H9 (cell line): Measurements from ENCODE around the gene DAPK1. TPM values are rescaled to one million over a fixed set of nuclear protein-coding genes. Genes with fewer than 3 reads are reported as not detected.
A peak's percentile ranks its signal among the peaks of the same experiment; 100 is the strongest.

Experiments
- DNase-seq: peaks from one replicate; pipeline ENCODE4 v3.0.0-alpha.2; 2017
- H2AFZ ChIP-seq: one replicate; pipeline ENCODE4 v1.6.1; 2013; ENCODE audit warnings: mild to moderate bottlenecking, low read length, control low read depth, moderate library complexity
- H2AK5ac ChIP-seq: 2 replicates; pipeline ENCODE4 v1.6.1; 2013; ENCODE audit warnings: low read length, control low read depth, mixed read lengths; ENCODE audit not compliant: insufficient read length
- H2BK120ac ChIP-seq: one replicate; pipeline ENCODE4 v1.6.1; 2013; ENCODE audit warnings: low read depth, mild to moderate bottlenecking, low read length, control low read depth, inconsistent platforms; ENCODE audit not compliant: poor library complexity, severe bottlenecking
- H2BK12ac ChIP-seq: 2 replicates; pipeline ENCODE4 v1.6.1; 2013; ENCODE audit warnings: low read length, control low read depth, mixed read lengths, low read depth; ENCODE audit not compliant: insufficient read length
- H2BK15ac ChIP-seq: 2 replicates; pipeline ENCODE4 v1.6.1; 2013; ENCODE audit warnings: low read depth, low read length, control low read depth
- H2BK20ac ChIP-seq: one replicate; pipeline ENCODE4 v1.6.1; 2013; ENCODE audit warnings: low read depth, mild to moderate bottlenecking, low read length, control low read depth, inconsistent platforms; ENCODE audit not compliant: poor library complexity, severe bottlenecking
- H2BK5ac ChIP-seq: 2 replicates; pipeline ENCODE4 v1.6.1; 2013; ENCODE audit warnings: low read length, control low read depth, mixed read lengths; ENCODE audit not compliant: insufficient read length
- H3K14ac ChIP-seq: 2 replicates; pipeline ENCODE4 v1.6.1; 2013; ENCODE audit warnings: low read length, control low read depth; ENCODE audit not compliant: insufficient read depth
- H3K18ac ChIP-seq: 2 replicates; pipeline ENCODE4 v1.6.1; 2013; ENCODE audit warnings: low read depth, mild to moderate bottlenecking, mixed read lengths, low read length, control low read depth; ENCODE audit not compliant: insufficient read length
- H3K23ac ChIP-seq: 2 replicates; pipeline ENCODE4 v1.6.1; 2013; ENCODE audit warnings: low read length, control low read depth, mixed read lengths, low read depth; ENCODE audit not compliant: insufficient read length
- H3K23me2 ChIP-seq: 2 replicates; pipeline ENCODE4 v1.6.1; 2013; ENCODE audit warnings: low read depth, mild to moderate bottlenecking, mixed read lengths, low read length, control low read depth; ENCODE audit not compliant: insufficient read length, poor library complexity, severe bottlenecking
- H3K27ac ChIP-seq: 2 replicates; pipeline ENCODE4 v1.5.1; 2013; ENCODE audit warnings: low read length, control low read depth, mixed read lengths, low read depth; ENCODE audit not compliant: insufficient read length
- H3K27me3 ChIP-seq: 2 replicates; pipeline ENCODE4 v1.6.1; 2013; ENCODE audit warnings: low read length, control low read depth, inconsistent platforms; ENCODE audit not compliant: insufficient read depth
- H3K4ac ChIP-seq: 2 replicates; pipeline ENCODE4 v1.6.1; 2013; ENCODE audit warnings: low read depth, mild to moderate bottlenecking, control low read depth, inconsistent platforms, low read length, moderate library complexity
- H3K4me1 ChIP-seq: 2 replicates; pipeline ENCODE4 v1.6.1; 2013; ENCODE audit warnings: low read length, control low read depth, inconsistent platforms; ENCODE audit not compliant: insufficient read depth
- H3K4me2 ChIP-seq: 2 replicates; pipeline ENCODE4 v1.6.1; 2013; ENCODE audit warnings: low read length, control low read depth, mixed read lengths; ENCODE audit not compliant: insufficient read length, insufficient read depth
- H3K56ac ChIP-seq: 2 replicates; pipeline ENCODE4 v1.6.1; 2013; ENCODE audit warnings: low read depth, mild to moderate bottlenecking, mixed read lengths, low read length, control low read depth; ENCODE audit not compliant: insufficient read length
- H3K79me1 ChIP-seq: 2 replicates; pipeline ENCODE4 v1.6.1; 2013; ENCODE audit warnings: low read depth, mild to moderate bottlenecking, moderate library complexity, low read length, control low read depth, inconsistent platforms; ENCODE audit not compliant: insufficient read depth, poor library complexity, severe bottlenecking
- H3K79me2 ChIP-seq: 2 replicates; pipeline ENCODE4 v1.6.1; 2013; ENCODE audit warnings: low read length, control low read depth, inconsistent platforms; ENCODE audit not compliant: insufficient read depth
- H3K9ac ChIP-seq: 2 replicates; pipeline ENCODE4 v1.6.1; 2013; ENCODE audit warnings: low read length, control low read depth, mixed read lengths; ENCODE audit not compliant: insufficient read length; ENCODE audit errors: extremely low read depth
- H3K9me3 ChIP-seq: one replicate; pipeline ENCODE4 v1.6.1; 2013; ENCODE audit warnings: low read depth, low read length, inconsistent platforms; ENCODE audit not compliant: control insufficient read depth
- H3T11ph ChIP-seq: one replicate; pipeline ENCODE4 v1.6.1; 2013; ENCODE audit warnings: mild to moderate bottlenecking, low read length, control low read depth, inconsistent platforms
- H4K20me1 ChIP-seq: one replicate; pipeline ENCODE4 v1.6.1; 2013; ENCODE audit not compliant: control insufficient read depth, insufficient read length, insufficient read depth
- H4K5ac ChIP-seq: 2 replicates; pipeline ENCODE4 v1.6.1; 2013; ENCODE audit warnings: low read depth, mild to moderate bottlenecking, mixed read lengths, low read length, control low read depth; ENCODE audit not compliant: insufficient read length
- H4K8ac ChIP-seq: replicated peaks from 2 replicates; pipeline ENCODE4 v1.6.1; 2013; ENCODE audit warnings: low read length, control low read depth, mixed read lengths, low read depth; ENCODE audit not compliant: insufficient read length
- H4K91ac ChIP-seq: 2 replicates; pipeline ENCODE4 v1.6.1; 2013; ENCODE audit warnings: low read depth, mild to moderate bottlenecking, moderate library complexity, mixed read lengths, low read length, control low read depth; ENCODE audit not compliant: insufficient read length
- H3K27ac Mint-ChIP-seq, 3 experiments: 2 replicates in 2 of 3; 3 replicates in 1 of 3; pipeline ENCODE4 v1.8.0; 2020 to 2021; ENCODE audit warnings: mixed read lengths in 3 of 3, mild to moderate bottlenecking in 1 of 3, moderate library complexity in 1 of 3
- H3K27me3 Mint-ChIP-seq: 2 replicates; pipeline ENCODE4 v1.8.0; 2021; ENCODE audit warnings: low read depth, mild to moderate bottlenecking, moderate library complexity, mixed read lengths
- H3K36me3 Mint-ChIP-seq, 3 experiments: 2 replicates in 2 of 3; 3 replicates in 1 of 3; pipeline ENCODE4 v1.8.0; 2020 to 2021; ENCODE audit warnings: low read depth in 3 of 3, mixed read lengths in 3 of 3; ENCODE audit not compliant: insufficient read depth in 1 of 3
- H3K4me1 Mint-ChIP-seq, 2 experiments: 2 replicates each; pipeline ENCODE4 v1.8.0; 2020; ENCODE audit warnings: mixed read lengths in 2 of 2
- H3K4me3 Mint-ChIP-seq, 2 experiments: 2 replicates in 1 of 2; 3 replicates in 1 of 2; pipeline ENCODE4 v1.8.0; 2020 to 2021; ENCODE audit warnings: mild to moderate bottlenecking in 2 of 2, mixed read lengths in 2 of 2, moderate library complexity in 1 of 2
- H3K9me3 Mint-ChIP-seq, 2 experiments: 2 replicates in 1 of 2; 3 replicates in 1 of 2; pipeline ENCODE4 v1.8.0; 2020; ENCODE audit warnings: mild to moderate bottlenecking in 2 of 2, mixed read lengths in 2 of 2, moderate library complexity in 1 of 2
- WGBS: extraction: QIAGEN DNeasy Blood & Tissue Kit; methylation state at CpG from one replicate; pipeline ENCODE4 v1.1.7; 2013; ENCODE audit warnings: missing lambda C conversion rate, low lambda C conversion rate, mixed read lengths; ENCODE audit not compliant: insufficient read length; ENCODE audit errors: extremely low coverage; 5-methylcytosine and 5-hydroxymethylcytosine counted together
- total RNA-seq: library from RNA; stranded (reverse); gene quantifications from 2 replicates; pipeline ENCODE4 v1.2.1, GENCODE V29; 2021
- TF ChIP-seq, protein P1 (sequence below): fragments of 200-600 bp; sonication (generic); conservative IDR thresholded peaks from 3 replicates; pipeline ENCODE4 v1.8.0; 2021; ENCODE audit warnings: antibody characterized with exemption, mild to moderate bottlenecking

Gene DAPK1
- total RNA-seq, 1 experiment from 2014 or later: 79.4 TPM

DNA sequence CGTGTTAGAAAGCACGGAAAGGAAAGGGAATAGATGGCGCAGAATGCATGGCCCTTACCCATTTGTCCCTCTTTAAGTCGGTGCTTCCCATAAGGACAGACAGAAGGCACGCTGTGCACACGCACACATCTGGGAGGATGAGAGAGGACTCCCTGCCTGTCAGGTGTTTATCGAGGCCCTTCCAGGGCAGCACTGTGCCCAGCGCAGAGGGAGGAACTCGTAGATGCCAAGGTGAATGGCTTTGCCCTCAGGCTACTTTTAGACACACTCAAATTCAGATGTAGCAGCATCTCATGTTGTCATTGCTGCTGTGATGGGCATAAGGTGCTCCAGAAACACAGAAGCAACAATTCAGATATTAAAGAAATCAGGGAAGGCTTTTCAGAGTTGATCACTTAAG is 158.1 kb downstream of the DAPK1 start:
- no peak overlapping the region for H2BK20ac ChIP-seq
- no peak overlapping the region for H2AK5ac ChIP-seq
- DNase-seq: peak; percentile 13
- no peak overlapping the region for H2BK120ac ChIP-seq
- no peaks in the 10 kb centered on the region for H3K27me3 Mint-ChIP-seq
- no peak overlapping the region for H3K56ac ChIP-seq
- no peak overlapping the region for H3K9ac ChIP-seq
- TF ChIP-seq, protein P1, sequence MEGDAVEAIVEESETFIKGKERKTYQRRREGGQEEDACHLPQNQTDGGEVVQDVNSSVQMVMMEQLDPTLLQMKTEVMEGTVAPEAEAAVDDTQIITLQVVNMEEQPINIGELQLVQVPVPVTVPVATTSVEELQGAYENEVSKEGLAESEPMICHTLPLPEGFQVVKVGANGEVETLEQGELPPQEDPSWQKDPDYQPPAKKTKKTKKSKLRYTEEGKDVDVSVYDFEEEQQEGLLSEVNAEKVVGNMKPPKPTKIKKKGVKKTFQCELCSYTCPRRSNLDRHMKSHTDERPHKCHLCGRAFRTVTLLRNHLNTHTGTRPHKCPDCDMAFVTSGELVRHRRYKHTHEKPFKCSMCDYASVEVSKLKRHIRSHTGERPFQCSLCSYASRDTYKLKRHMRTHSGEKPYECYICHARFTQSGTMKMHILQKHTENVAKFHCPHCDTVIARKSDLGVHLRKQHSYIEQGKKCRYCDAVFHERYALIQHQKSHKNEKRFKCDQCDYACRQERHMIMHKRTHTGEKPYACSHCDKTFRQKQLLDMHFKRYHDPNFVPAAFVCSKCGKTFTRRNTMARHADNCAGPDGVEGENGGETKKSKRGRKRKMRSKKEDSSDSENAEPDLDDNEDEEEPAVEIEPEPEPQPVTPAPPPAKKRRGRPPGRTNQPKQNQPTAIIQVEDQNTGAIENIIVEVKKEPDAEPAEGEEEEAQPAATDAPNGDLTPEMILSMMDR: no peak
- WGBS: no CpG with 5 or more reads among the region's 9 CpGs
- no peak overlapping the region for H3K27ac ChIP-seq
- no peaks in the 10 kb centered on the region for H4K20me1 ChIP-seq
- H3K4me1 ChIP-seq: no peaks in the 10 kb centered on the region
- H4K8ac ChIP-seq: no peak overlapping the region
- peak overlapping the region in 1 of 3 experiments; percentile 48; a peak in 1 of 7 replicates for H3K27ac Mint-ChIP-seq
- no peaks in the 10 kb centered on the region for H3K23me2 ChIP-seq
- H3K36me3 Mint-ChIP-seq: peaks cover 40 to 66% (median 61%) of the 10 kb centered on the region in 3 experiments; a peak in 6 of 7 replicates
- no peak overlapping the region for H3K4me2 ChIP-seq
- no peak overlapping the region for H3K14ac ChIP-seq
- H4K91ac ChIP-seq: no peak overlapping the region
- H3K4ac ChIP-seq: no peak overlapping the region
- no peak overlapping the region for H3K4me3 Mint-ChIP-seq
- H2BK12ac ChIP-seq: no peak overlapping the region
- H3K9me3 Mint-ChIP-seq: no peaks in the 10 kb centered on the region
- no peak overlapping the region for H4K5ac ChIP-seq
- no peaks in the 10 kb centered on the region for H3K79me2 ChIP-seq
- H3K27me3 ChIP-seq: no peaks in the 10 kb centered on the region
- no peak overlapping the region for H3K23ac ChIP-seq
- H3K79me1 ChIP-seq: no peaks in the 10 kb centered on the region
- H2BK5ac ChIP-seq: no peak overlapping the region
- peaks cover 15 to 17% of the 10 kb centered on the region in 2 experiments for H3K4me1 Mint-ChIP-seq
- no peaks in the 10 kb centered on the region for H3K9me3 ChIP-seq
- H2BK15ac ChIP-seq: no peak overlapping the region
- H3K18ac ChIP-seq: no peak overlapping the region
- no peak overlapping the region for H2AFZ ChIP-seq
- H3T11ph ChIP-seq: no peak overlapping the region
